Activated naive CD4-positive, alpha-beta T cell (primary cell): ENCODE data around the gene MICU1.
A peak's percentile ranks its signal among the peaks of the same experiment; 100 is the strongest.
"Not testable (repeated sequence)": the region's sequence is repeated elsewhere in the genome, so short reads cannot be mapped to it uniquely, and the experiment has no call there.

Source experiments
- DNase-seq, 4 experiments: peaks; one replicate each; lab custom pipeline; 2025; lab: John Stamatoyannopoulos, UW

MICU1 gene

DNA sequence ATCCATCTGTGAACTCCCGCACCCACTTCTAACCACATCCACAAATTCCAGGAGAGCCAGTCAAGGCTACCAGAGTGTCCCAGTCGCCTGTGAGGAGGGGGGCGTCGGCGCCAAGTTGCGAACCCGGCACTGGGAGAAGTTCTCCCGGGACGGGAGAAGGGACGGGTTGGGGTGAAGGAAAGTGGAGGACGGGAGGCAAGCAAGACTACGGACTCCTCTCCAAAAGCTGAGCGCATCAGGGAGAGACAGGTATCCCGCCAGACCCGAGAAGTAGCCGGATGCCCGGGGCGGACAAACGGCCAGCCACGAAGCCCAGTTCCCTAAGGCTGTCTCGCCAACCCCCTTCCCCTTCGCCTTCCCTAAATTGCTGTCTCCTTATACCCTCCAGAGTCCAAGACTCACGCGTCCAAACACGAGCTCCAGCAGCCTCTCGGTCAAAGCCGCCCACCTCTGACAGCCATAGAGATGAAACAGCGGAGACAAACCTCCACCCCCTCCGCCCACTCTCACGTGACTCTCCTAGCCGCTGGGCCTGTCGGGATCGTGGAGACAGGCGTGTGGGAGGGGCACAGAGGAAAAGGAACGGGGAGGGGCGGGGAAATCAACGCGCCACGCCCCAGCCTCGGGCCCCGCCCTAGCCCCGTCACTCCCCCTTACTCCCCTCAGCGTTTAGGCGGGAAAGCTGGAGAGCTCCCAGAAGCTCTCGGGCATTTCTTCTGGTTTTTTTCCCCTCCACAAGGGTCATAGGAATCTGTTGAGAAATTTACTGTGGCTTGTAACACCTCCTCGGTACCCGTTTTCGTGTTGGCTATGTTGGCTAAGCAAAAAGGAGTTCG is at the start of gene MICU1:
Gene MICU1, minus strand, starts transcription at position 472 of the 836 bp plus-strand sequence. CDS start 59,286 bp downstream, outside the sequence.
- DNase-seq = peak; percentile 74 to 88 (median 78)

DNA sequence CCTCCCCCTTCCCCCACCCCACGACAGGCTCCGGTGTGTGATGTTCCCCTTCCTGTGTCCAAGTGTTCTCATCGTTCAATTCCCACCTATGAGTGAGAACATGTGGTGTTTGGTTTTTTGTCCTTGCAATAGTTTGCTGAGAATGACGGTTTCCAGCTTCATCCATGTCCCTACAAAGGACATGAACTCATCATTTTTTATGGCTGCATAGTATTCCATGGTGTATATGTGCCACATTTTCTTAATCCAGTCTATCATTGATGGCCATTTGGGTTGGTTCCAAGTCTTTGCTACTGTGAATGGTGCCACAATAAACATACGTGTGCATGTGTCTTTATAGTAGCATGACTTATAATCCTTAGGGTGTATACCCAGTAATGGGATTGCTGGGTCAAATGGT is 48.3 kb upstream of the MICU1 start:
- not testable (repeated sequence) for DNase-seq

GRCh38 chr10:72673280-72673679 is 47.4 kb upstream of the MICU1 start:
- DNase-seq = no peak

GRCh38 chr10:72667207-72667864 is 41.5 kb upstream of the MICU1 start:
- no peak for DNase-seq

DNA sequence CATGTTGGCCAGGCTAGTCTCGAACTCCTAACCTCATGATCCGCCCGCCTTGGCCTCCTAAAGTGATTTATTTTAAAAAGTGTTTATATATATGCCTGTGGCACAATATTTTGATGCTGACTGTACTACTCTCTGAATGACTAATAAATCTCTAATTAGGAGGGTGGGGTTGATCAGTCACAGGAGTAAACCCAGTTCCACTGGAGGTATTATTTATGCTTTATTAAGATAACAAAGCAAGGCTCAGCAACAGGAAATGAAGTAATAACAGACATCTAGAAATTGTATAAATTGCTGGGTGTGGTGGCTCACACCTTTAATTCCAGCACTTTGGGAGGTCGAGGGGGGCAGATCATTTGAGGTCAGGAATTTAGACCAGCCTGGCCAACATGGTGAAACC is 40.0 kb upstream of the MICU1 start:
- DNase-seq = no peak

GRCh38 chr10:72663971-72664370 is 38.1 kb upstream of the MICU1 start:
- no peak for DNase-seq

GRCh38 chr10:72661431-72661830 is 35.6 kb upstream of the MICU1 start:
- no peak for DNase-seq

- no peak for DNase-seq
Measured at GRCh38 chr10:72660220-72660619, 34.3 kb upstream of the MICU1 start.

DNA sequence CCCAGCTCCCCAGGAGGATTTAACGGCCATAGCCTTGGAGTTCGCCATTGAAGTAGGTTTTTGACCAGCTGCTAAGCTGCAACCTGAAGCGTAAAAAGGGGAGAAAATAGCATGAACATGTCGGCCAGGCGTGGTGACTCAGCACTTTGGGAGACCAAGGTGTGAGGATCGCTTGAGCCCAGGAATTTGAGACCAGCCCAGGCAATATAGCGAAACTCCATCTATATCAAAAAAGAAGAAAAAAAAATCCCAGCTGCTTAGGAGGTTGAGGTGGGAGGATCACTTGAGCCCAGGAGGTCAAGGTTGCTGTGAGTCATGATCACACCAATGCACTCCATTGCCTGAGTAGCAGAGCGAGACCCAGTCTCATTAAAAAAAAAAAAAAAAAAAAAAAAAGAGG is 33.8 kb upstream of the MICU1 start:
- DNase-seq = no peak

DNA sequence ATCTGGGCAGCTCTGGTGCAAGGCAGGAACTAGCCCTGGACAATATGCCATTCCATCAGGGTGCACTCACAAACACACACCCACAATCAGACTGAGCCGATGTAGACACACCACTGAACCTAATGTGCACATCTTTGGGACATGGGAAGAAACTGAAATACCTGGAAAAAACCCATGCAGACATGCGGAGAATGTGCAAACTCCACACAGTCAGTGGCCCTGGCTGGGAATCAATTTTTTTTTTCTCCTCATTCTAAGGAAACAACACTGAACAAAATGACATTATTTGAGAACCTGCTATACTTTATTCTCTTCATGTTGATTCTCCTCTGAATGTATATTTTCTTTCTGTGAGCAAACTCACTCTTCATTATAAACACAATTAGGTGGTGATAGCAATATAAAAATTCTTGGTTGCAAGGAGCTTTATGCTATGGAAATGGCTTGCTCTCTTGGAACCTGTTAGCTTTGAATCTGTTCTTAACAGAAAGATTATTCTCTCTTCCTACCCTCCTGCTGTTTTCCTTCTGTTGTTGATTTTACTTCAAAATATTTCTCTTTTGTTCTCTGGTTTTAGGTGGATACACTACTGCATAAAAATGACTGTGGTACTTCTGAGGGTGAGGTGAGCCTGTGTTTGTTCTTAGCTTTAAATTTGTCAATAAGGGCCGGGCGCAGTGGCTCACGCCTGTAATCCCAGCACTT is 33.0 kb upstream of the MICU1 start:
- DNase-seq = no peak

DNA sequence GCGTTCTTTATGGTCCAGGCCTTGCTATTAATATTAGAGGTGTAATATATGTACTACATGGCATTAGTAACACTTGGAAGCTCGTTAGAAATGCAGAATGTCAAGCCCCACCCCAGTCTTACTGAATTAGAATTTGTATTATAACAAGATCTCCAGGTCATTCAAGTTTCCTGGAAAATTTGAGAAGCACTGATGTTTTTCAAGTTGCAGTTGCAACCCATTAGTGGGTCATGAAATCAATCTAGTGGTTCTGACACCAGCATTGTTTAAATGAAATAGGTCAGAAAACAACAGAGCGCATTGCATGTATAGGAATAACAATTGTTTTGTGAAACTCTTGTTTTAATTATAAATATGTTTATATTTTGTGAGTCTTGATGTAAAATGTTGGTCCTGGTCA is 28.8 kb upstream of the MICU1 start:
- DNase-seq = no peak

- no peak for DNase-seq
Measured at GRCh38 chr10:72653383-72654096, 27.7 kb upstream of the MICU1 start.

DNA sequence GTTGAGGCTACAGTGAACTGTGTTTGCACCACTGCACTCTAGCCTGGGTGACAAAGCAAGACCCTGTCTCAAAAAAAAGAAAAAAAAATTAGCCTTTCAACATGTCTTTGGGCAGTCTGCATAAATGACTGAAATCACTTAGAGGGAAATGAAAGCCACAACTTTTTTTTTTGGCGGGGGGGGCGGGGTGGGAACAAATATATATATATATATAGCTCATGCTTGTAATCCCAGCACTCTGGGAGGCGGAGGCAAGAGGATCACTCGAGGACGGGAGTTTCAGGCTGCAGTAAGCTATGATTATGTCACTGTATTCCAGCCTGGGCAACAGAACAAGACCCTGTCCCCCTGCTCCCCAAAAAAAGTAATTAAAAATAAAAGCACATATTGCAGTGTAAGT is 23.4 kb upstream of the MICU1 start:
- DNase-seq = no peak

- DNase-seq = no peak
Measured at GRCh38 chr10:72648301-72648700, 22.4 kb upstream of the MICU1 start.

- DNase-seq = not testable (repeated sequence)
Measured at GRCh38 chr10:72646971-72647370, 21.1 kb upstream of the MICU1 start.

DNA sequence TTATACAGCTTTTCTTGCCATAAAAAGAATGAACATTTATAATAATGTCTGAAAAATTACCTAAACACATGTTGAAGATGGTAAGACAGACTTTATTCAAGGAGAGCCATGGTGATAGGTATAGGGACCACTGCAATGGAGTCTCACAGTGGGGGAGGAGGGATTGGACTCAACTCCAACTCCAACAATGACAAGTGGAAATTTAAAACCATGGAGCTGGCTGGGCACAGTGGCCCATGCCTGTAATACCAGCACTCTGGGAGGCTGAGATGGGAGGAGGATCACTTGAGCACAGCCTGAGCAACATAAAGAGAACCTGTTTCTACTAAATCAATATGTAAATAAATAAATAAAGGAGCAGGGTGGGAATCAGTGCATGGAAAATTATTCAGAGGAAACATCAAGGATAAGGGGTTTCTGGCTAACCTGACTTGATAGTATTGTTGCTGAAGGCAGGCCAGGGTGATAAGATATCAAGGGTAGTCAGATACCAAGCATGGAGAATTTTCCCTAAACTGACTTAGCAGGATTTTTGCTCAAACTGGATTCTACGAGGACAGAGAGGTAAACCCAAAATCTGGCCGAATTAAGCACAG is 19.5 kb upstream of the MICU1 start:
- DNase-seq = no peak

GRCh38 chr10:72642318-72642717 is 16.4 kb upstream of the MICU1 start:
- DNase-seq = no peak

DNA sequence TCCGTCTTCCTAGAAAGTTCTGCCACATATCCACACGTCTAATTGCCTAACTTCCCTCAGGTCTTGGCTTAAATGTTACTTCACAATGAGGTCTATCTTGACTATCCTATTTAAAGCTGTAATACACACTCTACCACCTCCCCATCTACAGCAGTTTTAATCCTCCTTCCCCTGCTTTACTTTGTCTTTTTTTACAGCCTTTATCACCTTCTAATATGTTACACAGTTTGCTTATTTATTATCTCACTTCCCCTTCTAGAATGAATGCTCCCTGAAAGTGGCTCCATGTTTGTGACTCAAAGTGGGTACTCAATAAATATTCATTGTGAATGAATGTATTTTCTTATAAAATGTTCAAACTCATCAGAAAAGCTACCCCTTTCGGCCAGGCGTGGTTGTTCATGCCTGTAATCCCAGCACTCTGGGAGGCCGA is 13.6 kb upstream of the MICU1 start:
- no peak for DNase-seq

- no peak for DNase-seq
Measured at GRCh38 chr10:72638586-72639440, 12.9 kb upstream of the MICU1 start.

DNA sequence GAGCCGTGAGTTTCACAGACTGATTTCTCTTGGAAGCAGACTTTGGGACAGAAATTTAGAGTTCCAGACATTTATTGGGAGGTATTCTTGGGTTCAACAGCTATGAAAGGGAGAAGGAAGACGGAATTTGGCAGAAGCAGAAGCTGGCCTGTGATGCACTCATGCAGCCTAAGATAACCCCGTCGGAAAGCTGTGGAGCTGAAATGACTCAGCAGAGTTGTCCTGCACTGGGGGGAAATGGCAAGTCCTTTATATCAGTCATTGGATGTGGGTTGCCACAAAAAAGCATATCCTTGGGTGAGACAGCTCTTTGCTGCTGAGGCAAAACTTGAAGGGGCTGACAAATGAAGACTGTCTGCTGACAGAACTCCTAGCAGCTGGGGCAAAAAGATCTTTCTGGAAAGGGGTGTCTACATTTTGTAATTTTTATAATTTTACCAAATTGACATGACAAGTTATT is 11.5 kb upstream of the MICU1 start:
- no peak for DNase-seq

GRCh38 chr10:72630144-72630543 is 4.3 kb upstream of the MICU1 start:
- DNase-seq = no peak
